Measurements from ENCODE around the gene CACNA1H.
"Not testable (repeated sequence)": the region's sequence is repeated elsewhere in the genome, so short reads cannot be mapped to it uniquely, and the experiment has no call there.

The CACNA1H gene

GRCh38 chr16:1262210-1262845 lies 109.4 kb downstream of the CACNA1H start:
- TF ChIP-seq, protein P1, sequence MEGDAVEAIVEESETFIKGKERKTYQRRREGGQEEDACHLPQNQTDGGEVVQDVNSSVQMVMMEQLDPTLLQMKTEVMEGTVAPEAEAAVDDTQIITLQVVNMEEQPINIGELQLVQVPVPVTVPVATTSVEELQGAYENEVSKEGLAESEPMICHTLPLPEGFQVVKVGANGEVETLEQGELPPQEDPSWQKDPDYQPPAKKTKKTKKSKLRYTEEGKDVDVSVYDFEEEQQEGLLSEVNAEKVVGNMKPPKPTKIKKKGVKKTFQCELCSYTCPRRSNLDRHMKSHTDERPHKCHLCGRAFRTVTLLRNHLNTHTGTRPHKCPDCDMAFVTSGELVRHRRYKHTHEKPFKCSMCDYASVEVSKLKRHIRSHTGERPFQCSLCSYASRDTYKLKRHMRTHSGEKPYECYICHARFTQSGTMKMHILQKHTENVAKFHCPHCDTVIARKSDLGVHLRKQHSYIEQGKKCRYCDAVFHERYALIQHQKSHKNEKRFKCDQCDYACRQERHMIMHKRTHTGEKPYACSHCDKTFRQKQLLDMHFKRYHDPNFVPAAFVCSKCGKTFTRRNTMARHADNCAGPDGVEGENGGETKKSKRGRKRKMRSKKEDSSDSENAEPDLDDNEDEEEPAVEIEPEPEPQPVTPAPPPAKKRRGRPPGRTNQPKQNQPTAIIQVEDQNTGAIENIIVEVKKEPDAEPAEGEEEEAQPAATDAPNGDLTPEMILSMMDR (IDR thresholded peaks at IDR 0.05; ENCODE audit: low read depth, low read length) = no peak
- no peak for DNase-seq (ENCODE audit: extremely low read depth, low read depth)

DNA sequence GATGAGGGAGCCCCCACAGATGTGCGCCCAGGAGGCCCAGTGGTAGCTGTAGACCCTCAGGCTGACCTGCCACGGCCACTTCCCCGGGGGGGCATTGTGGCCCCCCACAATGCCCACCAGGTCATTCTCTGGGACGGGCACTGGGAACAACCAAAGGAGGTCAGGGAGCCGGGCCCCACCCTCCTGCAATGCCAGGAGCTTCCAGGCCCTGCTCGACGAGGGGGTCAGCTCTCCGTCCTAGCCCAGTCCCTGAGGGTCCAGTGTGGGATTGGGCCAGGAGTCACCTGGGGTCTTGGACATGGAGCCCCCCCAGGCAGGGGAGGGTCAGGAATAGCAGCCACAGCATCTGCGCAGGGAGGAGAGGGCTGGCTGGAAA lies 109.9 kb downstream of the CACNA1H start:
- TF ChIP-seq, protein P1 (IDR thresholded peaks at IDR 0.05; ENCODE audit: low read depth, low read length) = no peak

DNA sequence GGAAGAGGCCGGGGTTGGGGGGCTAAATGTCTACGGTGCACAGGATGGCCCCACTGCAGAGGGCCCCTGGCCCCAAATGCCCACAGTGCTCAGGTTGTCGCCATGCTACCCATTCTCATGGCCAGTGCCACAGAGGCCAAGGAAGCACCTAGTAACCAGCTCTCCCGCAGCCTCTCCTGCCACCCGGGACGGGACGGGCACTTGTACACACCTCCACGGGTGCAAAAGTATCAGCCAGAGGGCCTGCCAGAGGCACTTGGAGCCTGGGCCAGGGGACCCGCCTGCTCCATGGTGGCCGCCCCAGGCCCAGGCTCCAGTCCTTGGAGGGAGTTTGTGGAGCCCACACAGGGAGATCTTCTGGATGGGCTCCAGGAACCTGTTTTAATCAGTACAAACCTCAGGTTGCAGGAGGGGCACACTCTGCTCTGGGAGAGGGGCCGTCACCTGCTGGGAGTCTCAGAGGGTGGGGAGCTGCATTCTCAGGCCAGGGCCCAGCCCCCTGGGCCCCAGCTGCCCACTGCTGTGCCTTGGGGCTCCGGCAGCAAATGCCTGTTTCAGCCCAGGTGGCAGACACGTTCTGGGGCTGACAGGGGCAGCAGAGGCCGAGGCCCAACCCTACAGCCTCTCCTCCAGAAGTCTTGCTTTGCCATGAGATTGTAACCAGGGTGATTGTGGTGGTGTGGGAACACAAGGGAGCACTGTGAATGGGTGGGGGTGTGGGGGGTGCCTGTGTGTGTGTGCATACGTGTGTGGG lies 110.9 kb downstream of the CACNA1H start:
- TF ChIP-seq, protein P1 (IDR thresholded peaks at IDR 0.05; ENCODE audit: low read depth, low read length) = no peak
- no peak for DNase-seq (ENCODE audit: extremely low read depth, low read depth)

More for the DNA sequence above, 109.9 kb downstream of the CACNA1H start:
- no peak for DNase-seq (ENCODE audit: extremely low read depth, low read depth)

DNA sequence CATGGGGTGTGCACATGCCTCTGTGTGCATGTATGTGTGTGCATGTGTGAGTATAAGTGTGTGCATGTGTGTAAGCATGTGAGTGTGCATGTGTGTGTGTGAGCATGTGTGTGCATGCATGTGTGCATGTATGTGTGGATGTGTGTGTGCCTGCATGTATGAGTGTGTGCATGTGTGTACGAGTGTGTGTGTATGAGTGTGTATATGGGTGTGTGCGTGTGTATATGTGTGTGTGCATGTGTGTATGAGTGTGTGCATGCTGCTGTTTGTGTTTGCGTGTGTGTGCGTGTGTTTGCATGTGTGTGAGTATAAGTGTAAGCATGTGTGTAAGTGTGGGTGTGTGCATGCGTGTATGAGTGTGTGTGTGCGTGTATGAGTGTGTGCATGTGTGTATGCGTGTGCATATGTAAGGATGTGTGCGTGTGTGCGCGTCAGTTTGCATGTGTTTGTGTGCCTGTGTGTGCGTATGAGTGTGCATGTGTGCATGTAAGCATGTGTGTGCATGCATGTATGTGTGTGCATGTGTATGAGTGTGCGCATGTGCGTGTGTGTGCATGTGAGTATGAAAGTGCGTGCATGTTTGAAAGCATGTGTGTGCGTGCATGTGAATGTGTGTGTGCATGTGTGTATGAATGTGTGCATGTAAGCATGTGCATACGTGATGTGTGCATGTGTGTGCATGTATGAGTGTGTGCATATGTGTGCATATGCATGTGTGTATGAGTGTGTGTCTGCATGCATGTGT lies 111.6 kb downstream of the CACNA1H start:
- TF ChIP-seq, protein P1 (IDR thresholded peaks at IDR 0.05; ENCODE audit: low read depth, low read length) = no peak
- no peak for DNase-seq (ENCODE audit: extremely low read depth, low read depth)

GRCh38 chr16:1265090-1265630 lies 112.3 kb downstream of the CACNA1H start:
- TF ChIP-seq, protein P1 (IDR thresholded peaks at IDR 0.05; ENCODE audit: low read depth, low read length) = no peak
- no peak for DNase-seq (ENCODE audit: extremely low read depth, low read depth)

DNA sequence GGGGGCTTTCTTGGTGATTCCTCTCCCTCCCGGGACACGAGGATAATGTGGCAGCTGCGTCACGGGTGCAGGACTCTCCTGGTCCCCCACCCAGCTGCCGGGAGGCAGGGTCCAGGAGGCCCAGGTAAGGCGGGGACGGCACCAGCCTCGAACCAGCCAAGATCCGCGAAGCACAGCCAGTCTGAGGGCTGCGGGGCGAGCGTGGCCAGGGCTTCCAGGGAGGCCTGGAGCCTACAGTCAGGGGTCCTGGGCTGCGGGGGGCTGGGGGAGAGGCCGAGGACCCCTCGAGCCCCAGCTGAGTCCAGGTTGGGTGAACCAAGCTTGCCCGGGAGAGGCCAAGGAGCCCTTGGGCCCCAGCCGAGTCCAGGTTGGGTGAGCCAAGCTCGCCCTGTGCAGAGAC lies 112.9 kb downstream of the CACNA1H start:
- TF ChIP-seq, protein P1 (IDR thresholded peaks at IDR 0.05; ENCODE audit: low read depth, low read length) = no peak
- no peak for DNase-seq (ENCODE audit: extremely low read depth, low read depth)

- DNase-seq (ENCODE audit: extremely low read depth, low read depth) = not testable (repeated sequence)
Observed at GRCh38 chr16:1269418-1269817, 116.5 kb downstream of the CACNA1H start.
